Ramos (cell line): Measurements from ENCODE around the gene EXOC3.
"Not testable (repeated sequence)": the region's sequence is repeated elsewhere in the genome, so short reads cannot be mapped to it uniquely, and the experiment has no call there.

Experiments
- in situ Hi-C: fragments of 300-500 bp; cut with MboI; formaldehyde crosslinking; loops from one replicate; pipeline ENCODE4 v1.14.3; 2022; ENCODE audit warnings: low sequenced_read_pairs; ENCODE audit not compliant: unreplicated experiment

Gene EXOC3

DNA sequence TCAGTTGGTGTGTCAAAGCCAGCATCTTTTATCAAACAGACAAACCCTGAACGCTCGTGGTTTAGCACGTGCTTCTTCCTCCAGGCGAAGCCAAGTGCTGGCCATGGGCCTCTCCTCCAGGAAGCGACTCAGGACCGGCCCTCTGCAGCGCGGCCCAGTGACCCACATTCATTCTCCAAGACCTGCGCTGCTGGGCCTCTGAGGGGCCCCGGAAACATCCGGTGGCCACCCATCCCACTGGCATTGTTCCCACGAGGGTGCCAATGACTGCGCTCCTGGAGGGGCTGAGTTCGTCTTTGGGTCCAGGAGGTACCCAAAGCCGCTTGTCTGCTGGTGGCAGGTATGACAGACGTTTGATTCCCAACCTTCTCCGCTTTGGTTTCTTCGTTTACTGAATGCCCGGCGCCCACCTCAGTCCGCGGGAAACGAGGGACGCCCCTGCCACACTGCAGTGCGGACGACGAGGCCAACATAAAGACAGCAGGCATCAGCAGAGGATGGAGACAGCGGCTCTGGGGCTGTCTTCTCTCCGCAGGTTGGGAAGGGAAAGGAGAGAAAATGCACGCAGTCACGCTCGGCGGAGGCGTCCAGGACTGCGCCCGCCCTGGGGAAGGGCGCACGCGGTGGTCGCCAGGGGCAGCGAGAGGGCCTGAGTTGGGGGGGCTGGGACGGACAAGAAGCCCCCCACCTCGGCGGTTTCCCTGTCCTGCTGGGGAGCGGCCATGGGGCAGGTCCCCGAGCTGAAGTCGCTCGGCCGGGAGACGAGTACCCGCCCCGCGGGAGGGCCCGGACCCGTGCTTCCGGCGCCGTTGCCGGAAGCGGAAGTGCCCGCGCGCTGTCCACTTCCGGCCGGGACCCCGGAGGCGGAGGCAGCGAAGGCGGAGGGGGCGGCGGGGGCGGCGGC is at the start of gene EXOC3:
TSS of gene EXOC3 (plus strand) at position 842 of the 904 bp plus-strand sequence. CDS start 3,030 bp downstream, outside the sequence.
- in situ Hi-C loops, result no loop called here

GRCh38 chr5:393846-394275 is 49.1 kb upstream of the EXOC3 start:
- in situ Hi-C loops, result loop anchor here (5.0 kb wide), 1 partner anchor 82 kb away; no protein-coding TSS in a partner anchor

DNA sequence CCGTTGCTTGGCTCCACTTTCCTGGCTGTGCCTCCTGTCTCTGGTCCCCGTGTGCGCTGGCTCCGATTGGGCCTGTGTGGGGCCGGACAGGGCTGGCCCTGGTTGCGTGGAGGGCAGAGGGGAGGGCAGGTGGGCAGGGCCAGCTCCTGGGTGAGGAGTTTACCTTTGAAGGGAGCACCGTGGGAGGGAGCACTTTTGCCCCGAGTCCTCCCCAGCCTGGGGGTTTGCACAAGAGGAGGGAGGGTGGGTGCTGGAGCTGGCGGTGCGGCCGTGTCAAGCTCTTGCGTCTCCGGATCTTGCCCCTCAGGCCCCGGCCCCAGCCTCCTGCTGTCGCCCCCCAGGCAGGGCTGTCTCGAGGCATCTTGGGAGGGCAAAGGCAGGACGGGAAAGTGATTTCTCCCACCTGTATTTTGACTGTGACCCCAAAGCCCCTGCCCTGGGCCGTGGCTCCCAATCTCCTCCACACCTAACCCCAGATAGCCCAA is 48.3 kb upstream of the EXOC3 start:
- in situ Hi-C loops, result loop anchor here (5.0 kb wide), 1 partner anchor 82 kb away; no protein-coding TSS in a partner anchor

DNA sequence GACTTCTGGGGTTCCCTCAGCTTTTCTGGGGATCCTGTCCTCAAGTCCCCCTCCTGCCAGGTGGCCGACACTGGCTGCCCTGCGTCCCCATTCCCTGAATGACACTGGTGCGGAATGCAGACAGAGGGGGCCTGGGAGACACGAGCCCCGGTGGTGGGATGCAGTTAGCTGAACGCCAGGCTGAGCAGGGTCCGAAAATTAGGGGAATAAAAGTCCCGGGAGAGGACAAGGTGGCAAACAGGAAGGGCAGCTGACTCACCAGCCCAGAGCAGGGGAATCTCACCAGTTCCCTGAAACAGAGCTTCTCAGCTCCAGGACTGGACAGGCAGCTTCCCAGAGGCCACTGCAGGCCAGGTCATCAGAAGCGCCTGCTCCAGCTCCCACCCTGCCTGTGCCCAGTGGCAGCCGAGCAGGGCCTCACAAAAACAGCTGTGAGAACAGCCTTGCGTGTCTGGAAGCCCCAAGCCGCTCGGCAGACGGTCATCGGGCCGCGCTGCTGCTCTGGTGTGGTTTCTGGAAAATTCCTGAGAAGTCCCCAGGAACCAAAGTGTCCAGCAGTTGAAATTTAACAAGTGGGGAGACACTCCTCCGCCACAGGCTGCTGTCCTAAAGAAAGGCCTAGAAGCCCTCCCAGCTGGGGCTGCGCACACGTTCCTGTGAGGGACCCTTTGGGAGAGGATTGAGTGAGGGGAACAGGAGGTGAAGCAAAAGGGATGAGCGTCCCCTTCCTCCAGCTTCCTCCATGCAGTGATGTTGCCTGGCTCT is 47.6 kb upstream of the EXOC3 start:
- in situ Hi-C loops, result no loop called here

DNA sequence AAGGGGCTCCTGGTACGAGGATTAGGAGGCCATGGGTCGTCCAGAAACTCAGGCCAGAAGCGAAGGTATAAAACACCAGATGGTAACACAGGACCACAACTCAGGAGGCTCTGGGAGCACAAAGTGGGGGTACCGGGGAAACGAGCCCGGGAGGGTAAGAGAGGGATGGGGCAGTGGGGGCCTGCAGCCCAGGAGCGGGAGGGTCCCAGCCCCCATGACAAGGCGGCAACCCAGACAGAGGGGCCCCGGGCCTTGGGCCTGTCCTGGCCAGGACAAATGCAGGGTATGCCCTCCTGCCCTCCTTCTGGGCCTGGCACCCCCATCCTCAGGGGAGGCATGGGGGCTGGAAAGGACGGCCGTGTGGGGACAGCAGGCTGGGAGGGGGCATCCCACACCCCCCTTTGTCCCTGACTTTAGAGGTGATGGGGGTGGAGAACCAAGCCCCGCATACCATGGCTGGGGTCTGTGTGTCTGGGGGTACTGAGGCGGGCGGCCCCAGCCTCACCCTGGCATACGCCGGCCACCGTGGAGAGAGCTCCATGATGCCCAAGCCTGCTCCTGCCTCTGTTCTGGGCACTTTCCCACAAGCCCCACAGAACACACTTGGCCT is 47.0 kb upstream of the EXOC3 start:
- in situ Hi-C loops, result no loop called here

DNA sequence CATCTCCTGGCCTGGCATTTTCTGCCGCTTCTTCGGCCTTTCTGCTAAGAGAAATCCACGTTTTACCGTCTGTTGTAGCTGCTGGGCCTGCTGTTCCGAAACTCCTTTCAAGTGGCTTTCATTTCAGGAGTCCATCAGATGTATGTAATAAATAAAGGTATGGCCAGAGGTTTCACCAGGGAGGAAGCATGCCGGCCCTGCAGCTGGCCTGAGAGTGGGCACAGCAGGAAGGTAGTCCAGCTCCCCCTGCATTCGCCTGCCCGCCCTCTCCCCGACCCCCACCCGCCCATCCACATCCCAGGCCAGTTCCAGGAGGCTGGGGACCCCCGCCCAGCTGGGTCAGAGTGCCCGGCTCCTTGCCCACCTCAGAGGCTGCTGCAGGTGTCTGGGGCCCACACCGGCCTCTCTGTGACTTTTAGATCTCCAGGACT is 46.4 kb upstream of the EXOC3 start:
- in situ Hi-C loops, result no loop called here

GRCh38 chr5:398141-398474 is 44.9 kb upstream of the EXOC3 start:
- in situ Hi-C loops, result not testable (repeated sequence)

- in situ Hi-C loops, result no loop called here
Measured at GRCh38 chr5:398475-399295, 44.3 kb upstream of the EXOC3 start.

GRCh38 chr5:399296-400281 is 43.4 kb upstream of the EXOC3 start:
- in situ Hi-C loops, result no loop called here

DNA sequence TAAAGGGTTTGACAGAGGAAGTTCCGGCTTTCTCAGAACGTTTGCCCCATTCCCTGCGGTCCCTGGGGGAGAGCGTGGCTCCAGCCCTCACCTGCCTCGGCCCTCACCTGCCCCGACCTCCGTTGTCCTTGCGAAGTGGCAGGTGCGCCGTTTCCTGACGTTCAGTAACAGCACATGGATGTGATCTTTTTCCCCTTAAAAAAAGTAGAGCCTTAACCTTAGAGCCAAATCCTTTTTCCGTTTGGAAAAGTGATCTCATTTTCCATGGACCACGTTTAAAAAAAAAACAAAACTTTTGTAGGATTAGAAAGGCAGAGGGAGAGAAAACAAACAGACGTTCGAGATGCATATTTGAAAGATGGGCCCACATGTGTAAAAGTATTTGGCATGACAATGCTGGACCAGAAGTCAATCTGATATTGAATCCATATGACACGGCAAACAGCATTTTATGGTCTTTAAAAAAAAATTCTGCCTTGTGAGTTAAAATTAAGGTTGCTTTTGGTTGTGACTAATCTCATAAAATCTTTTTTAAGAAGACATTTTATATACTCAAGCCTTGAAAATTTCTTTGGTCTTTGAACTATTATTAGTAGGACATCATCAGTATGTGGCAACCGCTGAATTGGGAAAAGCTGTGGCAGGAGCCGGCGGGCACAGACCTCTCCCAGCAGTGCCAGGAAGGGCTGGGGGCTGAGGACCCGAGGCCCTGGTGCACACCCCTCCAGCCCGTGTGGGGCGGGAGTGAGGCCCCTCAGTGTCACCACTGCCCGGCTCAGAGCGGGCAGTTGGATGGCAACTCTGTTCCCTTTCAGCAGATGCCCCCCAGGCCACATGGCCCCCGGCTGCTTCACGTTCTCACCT is 42.5 kb upstream of the EXOC3 start:
- in situ Hi-C loops, result no loop called here

GRCh38 chr5:401146-402034 is 41.6 kb upstream of the EXOC3 start:
- in situ Hi-C loops, result no loop called here

DNA sequence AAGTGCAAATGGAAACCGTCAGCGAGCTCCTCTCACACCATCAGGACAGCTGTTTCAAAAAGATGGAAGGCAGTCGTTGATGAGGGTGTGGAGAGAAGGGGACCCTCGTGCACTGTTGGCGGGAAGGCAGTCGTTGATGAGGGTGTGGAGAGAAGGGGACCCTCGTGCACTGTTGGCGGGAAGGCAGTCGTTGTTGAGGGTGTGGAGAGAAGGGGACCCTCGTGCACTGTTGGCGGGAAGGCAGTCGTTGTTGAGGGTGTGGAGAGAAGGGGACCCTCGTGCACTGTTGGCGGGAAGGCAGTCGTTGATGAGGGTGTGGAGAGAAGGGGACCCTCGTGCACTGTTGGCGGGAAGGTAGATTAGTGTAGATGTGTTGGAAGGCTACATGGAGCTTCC is 40.8 kb upstream of the EXOC3 start:
- in situ Hi-C loops, result not testable (repeated sequence)

- in situ Hi-C loops, result no loop called here
Measured at GRCh38 chr5:402615-403359, 40.2 kb upstream of the EXOC3 start.

DNA sequence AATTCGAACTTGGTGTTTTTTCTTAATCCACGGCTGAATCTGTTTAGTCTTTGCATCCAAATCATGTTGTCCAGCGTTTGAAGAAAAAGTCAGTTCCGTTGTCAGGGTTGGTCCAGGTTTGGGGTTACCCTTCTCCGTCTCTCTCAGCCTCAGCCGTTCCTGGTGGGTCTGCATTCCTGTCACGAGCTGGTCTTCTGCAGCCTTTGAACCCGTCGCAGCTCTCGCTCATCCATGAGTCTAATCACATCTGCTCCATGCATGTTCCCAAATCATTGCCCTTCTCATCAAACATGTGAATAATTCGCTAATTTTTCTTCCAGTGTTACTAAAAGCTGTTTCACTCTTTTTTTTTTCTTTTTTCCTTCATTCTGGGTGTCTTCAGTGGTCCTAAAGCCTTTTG is 39.0 kb upstream of the EXOC3 start:
- in situ Hi-C loops, result no loop called here

- in situ Hi-C loops, result no loop called here
Measured at GRCh38 chr5:404666-405241, 38.2 kb upstream of the EXOC3 start.

GRCh38 chr5:405421-405820 is 37.6 kb upstream of the EXOC3 start:
- in situ Hi-C loops, result no loop called here
